Testis (tissue), 2 donors: Measurements from ENCODE around the gene MEIS3.

Source experiments
- CTCF ChIP-seq, 3 experiments: fragments of 450-650 bp in 2 of 3; fragments of 200-600 bp in 1 of 3; sonication (generic) in 1 of 3; IDR thresholded peaks; one replicate each; pipeline ENCODE4 v1.5.1; 2016 to 2019; ENCODE audit warnings: antibody characterized with exemption in 3 of 3, mild to moderate bottlenecking in 2 of 3, moderate library complexity in 1 of 3
- POLR2A ChIP-seq: fragments of 450-650 bp; IDR thresholded peaks from one replicate; pipeline ENCODE4 v1.6.1; 2017; ENCODE audit warnings: antibody characterized with exemption, mild to moderate bottlenecking, moderate library complexity

GRCh38 chr19:47418692-47419029, 666 bp downstream of the MEIS3 start:
- TF ChIP-seq CTCF (IDR thresholded peaks at IDR 0.05) (no peak), POLR2A (no peak)
